IPS DF 6.9 (cell line): ENCODE results near the gene NKAIN2.

ENCODE experiments used
- DNase-seq: peaks from one replicate; pipeline ENCODE4 v3.0.0-alpha.2; 2013; ENCODE audit warnings: low read depth, low spot score
- H3K27ac ChIP-seq: one replicate; pipeline ENCODE4 v1.5.1; 2013; ENCODE audit warnings: low read length, control low read depth
- H3K27me3 ChIP-seq: 2 replicates; pipeline ENCODE4 v1.6.1; 2013; ENCODE audit warnings: mild to moderate bottlenecking, low read length; ENCODE audit not compliant: control insufficient read depth, insufficient read depth
- H3K36me3 ChIP-seq: 2 replicates; pipeline ENCODE4 v1.6.1; 2013; ENCODE audit warnings: low read length; ENCODE audit not compliant: control insufficient read depth, insufficient read depth
- H3K4me1 ChIP-seq: 2 replicates; pipeline ENCODE4 v1.6.1; 2013; ENCODE audit warnings: low read length; ENCODE audit not compliant: control insufficient read depth, insufficient read depth
- H3K4me3 ChIP-seq: 2 replicates; pipeline ENCODE4 v1.5.1; 2013; ENCODE audit warnings: mild to moderate bottlenecking, low read length
- H3K9me3 ChIP-seq: 2 replicates; pipeline ENCODE4 v1.6.1; 2013; ENCODE audit warnings: low read length, inconsistent platforms; ENCODE audit not compliant: control insufficient read depth, insufficient read depth
- WGBS: extraction: QIAGEN DNeasy Blood & Tissue Kit; methylation state at CpG from one replicate; pipeline ENCODE4 v1.1.7; 2013; ENCODE audit warnings: mixed read lengths, missing lambda C conversion rate; ENCODE audit not compliant: insufficient read length, insufficient coverage; 5-methylcytosine and 5-hydroxymethylcytosine counted together

NKAIN2 gene

DNA sequence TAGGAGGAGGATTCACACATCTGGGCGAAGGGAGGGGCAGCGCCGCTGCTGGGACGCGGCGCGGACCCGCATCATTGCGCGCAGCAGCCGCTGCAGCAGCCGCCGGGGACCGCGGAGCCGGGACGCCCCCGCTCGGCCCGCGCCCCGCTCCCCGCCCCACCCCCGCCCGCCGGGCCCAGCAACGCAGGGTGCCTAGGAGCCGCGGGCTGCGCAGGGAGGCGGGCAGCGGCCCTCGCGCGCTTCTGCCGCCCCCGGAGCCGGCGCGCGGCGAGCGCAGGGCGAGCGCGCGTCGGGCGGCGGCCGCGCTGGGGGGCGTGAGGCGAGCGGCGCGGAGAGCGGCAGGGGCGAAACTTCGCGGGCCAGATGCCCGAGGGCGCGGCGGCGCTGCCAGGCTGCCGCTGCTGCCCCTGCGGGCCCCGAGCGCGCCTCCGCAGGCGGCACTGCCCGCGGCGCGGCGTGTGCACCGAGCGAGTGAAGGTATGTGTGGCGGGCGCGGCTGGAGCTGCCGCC, at the start of gene NKAIN2:
TSS of gene NKAIN2 (plus strand) at position 362 of the 510 bp plus-strand sequence.
- no peaks in the 10 kb centered on the region for H3K4me1 ChIP-seq
- no peaks in the 10 kb centered on the region for H3K9me3 ChIP-seq
- peaks cover 12% of the 10 kb centered on the region for H3K27me3 ChIP-seq
- no peak for DNase-seq
- H3K36me3 ChIP-seq, result no peaks in the 10 kb centered on the region
- H3K4me3 ChIP-seq, result peak within 1 kb of the TSS; percentile 62; the same call in 1 of the 2 replicates
- WGBS, result no CpG with 5 or more reads among the region's 84 CpGs
- H3K27ac ChIP-seq, result no peak within 1 kb of the TSS

GRCh38 chr6:123759472-123759871, 44.2 kb upstream of the NKAIN2 start:
- H3K4me1 ChIP-seq, result no peaks in the 10 kb centered on the region
- no peak overlapping the region for H3K27ac ChIP-seq
- WGBS, result no CpG with 5 or more reads among the region's 1 CpG
- H3K27me3 ChIP-seq, result no peaks in the 10 kb centered on the region
- no peak overlapping the region for H3K4me3 ChIP-seq
- no peak for DNase-seq
- H3K9me3 ChIP-seq, result no peaks in the 10 kb centered on the region
- no peaks in the 10 kb centered on the region for H3K36me3 ChIP-seq

DNA sequence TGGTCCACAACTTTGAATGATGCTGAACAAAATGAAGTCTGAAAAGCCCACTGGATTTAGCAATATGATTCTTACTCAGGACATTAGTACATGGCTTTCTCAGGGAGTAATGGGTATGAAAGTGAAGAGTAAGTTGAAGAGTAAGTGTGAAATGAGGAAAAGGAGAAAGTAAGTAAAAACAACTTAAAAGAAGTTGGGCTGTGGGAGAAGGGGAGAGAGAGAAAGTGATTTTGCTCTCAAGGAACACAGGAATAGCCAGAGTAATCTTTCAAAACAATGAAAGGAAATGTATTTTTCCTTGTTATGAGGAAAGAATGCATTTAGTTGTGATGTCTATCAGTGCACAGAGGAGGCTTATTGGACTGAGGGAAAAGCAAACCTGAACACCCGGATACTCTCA, 39.8 kb upstream of the NKAIN2 start:
- WGBS, result no CpG with 5 or more reads among the region's 1 CpG
- no peaks in the 10 kb centered on the region for H3K27me3 ChIP-seq
- no peaks in the 10 kb centered on the region; the same call in 1 of the 2 replicates for H3K4me1 ChIP-seq
- no peak for DNase-seq
- H3K9me3 ChIP-seq, result no peaks in the 10 kb centered on the region
- H3K36me3 ChIP-seq, result no peaks in the 10 kb centered on the region
- H3K4me3 ChIP-seq, result no peak overlapping the region
- H3K27ac ChIP-seq, result no peak overlapping the region

DNA sequence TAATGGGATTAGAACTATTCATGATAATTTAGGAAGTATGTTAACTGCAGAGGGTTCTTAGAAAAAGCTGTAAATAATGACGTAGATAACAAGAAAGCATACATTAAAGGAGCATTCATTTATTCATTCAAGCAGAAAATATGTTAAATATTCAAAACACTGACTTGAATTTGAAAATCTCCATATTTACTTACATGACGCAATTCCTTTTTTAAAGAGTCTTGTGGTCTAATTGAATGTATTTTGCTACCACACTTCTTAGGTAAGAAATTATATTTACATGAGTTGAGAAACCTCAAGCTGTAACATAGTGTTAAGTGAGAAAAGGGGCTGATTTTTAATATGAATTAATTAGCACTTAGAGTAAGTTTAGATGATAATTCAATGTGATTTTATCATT, 38.9 kb upstream of the NKAIN2 start:
- Histone ChIP-seq H3K27me3 (no peaks in the 10 kb centered on the region), H3K4me3 (no peak overlapping the region), H3K36me3 (no peaks in the 10 kb centered on the region), H3K27ac (no peak overlapping the region), H3K4me1 (peaks cover 3% of the 10 kb centered on the region), H3K9me3 (no peaks in the 10 kb centered on the region)
- DNase-seq, result no peak
- WGBS, result no CpG with 5 or more reads among the region's 2 CpGs

DNA sequence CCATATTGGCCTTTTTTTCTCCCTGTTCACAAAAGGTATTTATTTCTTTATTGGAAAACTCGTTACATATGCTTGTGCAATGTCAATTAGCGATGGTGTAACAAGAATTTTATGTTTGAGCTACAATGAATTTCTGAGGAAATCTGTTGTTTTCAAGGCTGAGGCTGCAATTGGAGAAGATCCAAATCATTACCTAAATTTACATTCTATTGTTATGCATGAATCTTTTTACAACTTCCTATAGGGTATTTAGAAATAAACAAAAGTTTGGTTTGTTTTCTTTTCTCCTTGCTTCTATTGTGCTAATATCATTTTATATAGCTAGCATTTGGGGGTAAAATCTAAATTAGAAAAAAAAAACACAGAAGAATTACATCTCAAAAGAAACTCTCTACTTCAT, 34.7 kb upstream of the NKAIN2 start:
- no peaks in the 10 kb centered on the region for H3K36me3 ChIP-seq
- WGBS, result no CpG with 5 or more reads among the region's 2 CpGs
- peaks cover 5% of the 10 kb centered on the region for H3K4me1 ChIP-seq
- H3K27me3 ChIP-seq, result no peaks in the 10 kb centered on the region
- H3K9me3 ChIP-seq, result no peaks in the 10 kb centered on the region
- H3K4me3 ChIP-seq, result no peak overlapping the region
- no peak overlapping the region for H3K27ac ChIP-seq
- DNase-seq, result no peak

GRCh38 chr6:123769431-123769830, 34.2 kb upstream of the NKAIN2 start:
- H3K4me3 ChIP-seq, result no peak overlapping the region
- no peaks in the 10 kb centered on the region for H3K27me3 ChIP-seq
- WGBS, result no CpG with 5 or more reads among the region's 2 CpGs
- H3K9me3 ChIP-seq, result no peaks in the 10 kb centered on the region
- H3K36me3 ChIP-seq, result no peaks in the 10 kb centered on the region
- peaks cover 5% of the 10 kb centered on the region for H3K4me1 ChIP-seq
- DNase-seq, result peak; percentile 18
- H3K27ac ChIP-seq, result no peak overlapping the region

- no peak overlapping the region for H3K4me3 ChIP-seq
- peaks cover 5% of the 10 kb centered on the region for H3K4me1 ChIP-seq
- WGBS, result no CpG with 5 or more reads among the region's 3 CpGs
- no peak for DNase-seq
- H3K9me3 ChIP-seq, result no peaks in the 10 kb centered on the region
- H3K27me3 ChIP-seq, result no peaks in the 10 kb centered on the region
- H3K36me3 ChIP-seq, result no peaks in the 10 kb centered on the region
- H3K27ac ChIP-seq, result no peak overlapping the region
Measured at GRCh38 chr6:123770247-123770949, 33.3 kb upstream of the NKAIN2 start.

DNA sequence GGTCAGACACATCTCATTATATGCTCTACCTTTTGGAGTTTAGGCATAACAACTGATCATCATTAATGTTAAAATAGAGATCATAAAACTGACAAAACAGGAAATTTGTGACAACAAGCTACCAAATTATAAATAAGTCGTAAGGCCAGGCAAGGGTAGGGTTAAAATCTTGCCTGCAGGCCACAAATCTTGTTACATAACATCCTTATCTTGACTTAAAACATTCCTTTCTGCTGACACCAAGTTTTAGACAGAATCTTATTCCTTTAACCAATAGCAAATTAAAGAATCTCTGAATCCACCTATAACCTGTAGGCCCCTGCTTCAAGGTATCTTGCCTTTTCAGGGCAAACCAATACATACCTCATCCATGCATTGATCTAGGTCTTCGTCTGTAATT, 32.5 kb upstream of the NKAIN2 start:
- DNase-seq, result no peak
- Histone ChIP-seq H3K9me3 (no peaks in the 10 kb centered on the region), H3K36me3 (no peaks in the 10 kb centered on the region), H3K4me1 (peaks cover 5% of the 10 kb centered on the region), H3K27me3 (no peaks in the 10 kb centered on the region), H3K4me3 (no peak overlapping the region), H3K27ac (no peak overlapping the region)
- no CpG with 5 or more reads among the region's 2 CpGs for WGBS

GRCh38 chr6:123777563-123777962, 26.1 kb upstream of the NKAIN2 start:
- no peaks in the 10 kb centered on the region for H3K27me3 ChIP-seq
- H3K27ac ChIP-seq, result no peak overlapping the region
- no peaks in the 10 kb centered on the region for H3K4me1 ChIP-seq
- no peak overlapping the region for H3K4me3 ChIP-seq
- no peaks in the 10 kb centered on the region for H3K36me3 ChIP-seq
- H3K9me3 ChIP-seq, result no peaks in the 10 kb centered on the region
- WGBS, result no CpG with 5 or more reads among the region's 3 CpGs
- DNase-seq, result no peak

GRCh38 chr6:123780021-123780420, 23.6 kb upstream of the NKAIN2 start:
- no peak overlapping the region for H3K4me3 ChIP-seq
- no CpG with 5 or more reads among the region's 1 CpG for WGBS
- no peaks in the 10 kb centered on the region for H3K9me3 ChIP-seq
- H3K4me1 ChIP-seq, result no peaks in the 10 kb centered on the region
- no peaks in the 10 kb centered on the region for H3K27me3 ChIP-seq
- H3K36me3 ChIP-seq, result no peaks in the 10 kb centered on the region
- H3K27ac ChIP-seq, result no peak overlapping the region
- DNase-seq, result no peak

DNA sequence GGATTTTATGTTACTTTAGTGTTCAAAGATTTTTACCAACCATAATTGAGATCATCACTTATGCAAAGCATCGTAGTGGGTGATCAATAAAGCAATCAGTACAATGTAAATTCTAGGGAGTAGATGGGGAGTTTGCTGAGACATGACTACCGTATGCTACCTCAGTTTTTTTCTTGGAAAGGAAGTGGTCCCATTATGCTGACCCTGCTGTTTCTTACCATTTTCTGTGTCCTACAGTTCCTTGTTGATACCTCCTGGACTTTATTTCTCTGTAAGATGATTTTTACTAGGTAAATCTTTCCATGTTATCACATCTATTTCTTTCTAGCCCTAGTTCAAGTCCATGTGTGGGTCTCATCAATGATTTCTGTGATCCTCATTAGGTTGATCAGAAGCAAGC, 19.3 kb upstream of the NKAIN2 start:
- no peak for DNase-seq
- no peaks in the 10 kb centered on the region for H3K36me3 ChIP-seq
- no peak overlapping the region for H3K4me3 ChIP-seq
- H3K27ac ChIP-seq, result no peak overlapping the region
- no peaks in the 10 kb centered on the region for H3K4me1 ChIP-seq
- no CpG with 5 or more reads among the region's 2 CpGs for WGBS
- no peaks in the 10 kb centered on the region for H3K27me3 ChIP-seq
- H3K9me3 ChIP-seq, result no peaks in the 10 kb centered on the region
